ENCODE data around the gene GLS2.
"Not testable (repeated sequence)": the region's sequence is repeated elsewhere in the genome, so short reads cannot be mapped to it uniquely, and the experiment has no call there.

DNA sequence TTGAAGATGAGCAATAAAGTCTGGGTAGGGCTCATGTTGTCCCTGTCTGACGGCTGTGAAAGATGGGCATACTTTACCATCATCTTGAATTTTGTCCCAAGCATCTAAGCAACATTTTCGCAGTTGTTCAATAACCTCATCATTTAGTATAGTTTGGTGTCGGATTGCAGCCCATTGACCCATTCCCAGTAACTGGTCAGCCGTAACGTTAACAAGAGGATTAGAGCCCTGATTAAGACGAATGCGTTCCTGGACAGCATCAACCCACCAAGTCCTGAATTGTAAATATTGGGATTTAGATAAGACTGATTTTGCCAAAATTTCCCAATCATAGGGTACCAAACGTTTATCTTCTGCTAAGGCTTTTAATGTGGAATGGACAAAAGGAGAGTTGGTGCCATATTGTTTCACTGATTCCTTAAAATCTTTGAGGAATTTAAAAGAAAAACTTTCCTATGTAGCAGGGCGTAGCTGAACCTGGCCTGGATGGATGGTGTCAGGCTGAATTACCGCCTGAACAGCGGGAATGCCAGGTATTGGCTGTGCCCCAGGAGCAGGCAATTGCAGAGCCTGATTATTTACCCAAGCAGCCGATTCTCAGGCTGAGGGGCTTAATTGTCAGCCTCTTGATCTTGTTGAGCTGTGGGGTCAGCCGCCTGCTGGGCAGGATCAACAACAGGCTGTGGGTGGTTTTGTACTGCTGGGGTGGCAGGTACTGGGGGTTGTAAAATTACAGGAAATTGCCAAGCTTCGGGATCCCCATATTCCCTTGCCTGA, 10.4 kb upstream of the GLS2 start:
- TF ChIP-seq FOXA2 (IDR thresholded peaks at IDR 0.05); TAF1 (conservative IDR thresholded peaks at IDR 0.05); YY1 (IDR thresholded peaks at IDR 0.05); JUND (IDR thresholded peaks at IDR 0.05); REST (IDR thresholded peaks at IDR 0.05); NR2F2 (IDR thresholded peaks at IDR 0.05); RAD21 (IDR thresholded peaks at IDR 0.05); RXRA (IDR thresholded peaks at IDR 0.05); EGR1 (IDR thresholded peaks at IDR 0.05; ENCODE audit: low read depth in 2 of 2); SP1 (IDR thresholded peaks at IDR 0.05): not testable (repeated sequence)
- TF ChIP-seq, protein P1, sequence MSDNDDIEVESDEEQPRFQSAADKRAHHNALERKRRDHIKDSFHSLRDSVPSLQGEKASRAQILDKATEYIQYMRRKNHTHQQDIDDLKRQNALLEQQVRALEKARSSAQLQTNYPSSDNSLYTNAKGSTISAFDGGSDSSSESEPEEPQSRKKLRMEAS (IDR thresholded peaks at IDR 0.05), result not testable (repeated sequence)
- TF ChIP-seq, protein P2, sequence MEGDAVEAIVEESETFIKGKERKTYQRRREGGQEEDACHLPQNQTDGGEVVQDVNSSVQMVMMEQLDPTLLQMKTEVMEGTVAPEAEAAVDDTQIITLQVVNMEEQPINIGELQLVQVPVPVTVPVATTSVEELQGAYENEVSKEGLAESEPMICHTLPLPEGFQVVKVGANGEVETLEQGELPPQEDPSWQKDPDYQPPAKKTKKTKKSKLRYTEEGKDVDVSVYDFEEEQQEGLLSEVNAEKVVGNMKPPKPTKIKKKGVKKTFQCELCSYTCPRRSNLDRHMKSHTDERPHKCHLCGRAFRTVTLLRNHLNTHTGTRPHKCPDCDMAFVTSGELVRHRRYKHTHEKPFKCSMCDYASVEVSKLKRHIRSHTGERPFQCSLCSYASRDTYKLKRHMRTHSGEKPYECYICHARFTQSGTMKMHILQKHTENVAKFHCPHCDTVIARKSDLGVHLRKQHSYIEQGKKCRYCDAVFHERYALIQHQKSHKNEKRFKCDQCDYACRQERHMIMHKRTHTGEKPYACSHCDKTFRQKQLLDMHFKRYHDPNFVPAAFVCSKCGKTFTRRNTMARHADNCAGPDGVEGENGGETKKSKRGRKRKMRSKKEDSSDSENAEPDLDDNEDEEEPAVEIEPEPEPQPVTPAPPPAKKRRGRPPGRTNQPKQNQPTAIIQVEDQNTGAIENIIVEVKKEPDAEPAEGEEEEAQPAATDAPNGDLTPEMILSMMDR (IDR thresholded peaks at IDR 0.05; ENCODE audit: low read depth, low read length, missing input control), result not testable (repeated sequence)
- TF ChIP-seq, protein P3, sequence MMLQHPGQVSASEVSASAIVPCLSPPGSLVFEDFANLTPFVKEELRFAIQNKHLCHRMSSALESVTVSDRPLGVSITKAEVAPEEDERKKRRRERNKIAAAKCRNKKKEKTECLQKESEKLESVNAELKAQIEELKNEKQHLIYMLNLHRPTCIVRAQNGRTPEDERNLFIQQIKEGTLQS (IDR thresholded peaks at IDR 0.05), result not testable (repeated sequence)

All from liver (tissue), 3 donors.